Urinary bladder (tissue), 4 donors: ENCODE results near the gene LYPD5. TPM values are rescaled to one million over a fixed set of nuclear protein-coding genes. Genes with fewer than 3 reads are reported as not detected.
A peak's percentile ranks its signal among the peaks of the same experiment; 100 is the strongest.
"Not testable (repeated sequence)": the region's sequence is repeated elsewhere in the genome, so short reads cannot be mapped to it uniquely, and the experiment has no call there.

Experiments used
- DNase-seq: peaks from one replicate; pipeline ENCODE4 v3.0.0-alpha.2; 2015; ENCODE audit errors: extremely low spot score
- H3K27ac ChIP-seq: one replicate; pipeline ENCODE4 v1.5.1; 2013; ENCODE audit warnings: low read depth, mild to moderate bottlenecking, moderate library complexity
- H3K36me3 ChIP-seq: one replicate; pipeline ENCODE4 v1.6.1; 2013; ENCODE audit warnings: mild to moderate bottlenecking, moderate library complexity; ENCODE audit not compliant: insufficient read depth
- H3K4me1 ChIP-seq: one replicate; pipeline ENCODE4 v1.6.1; 2013; ENCODE audit warnings: mild to moderate bottlenecking, moderate library complexity; ENCODE audit not compliant: insufficient read depth
- H3K4me3 ChIP-seq: one replicate; pipeline ENCODE4 v1.5.1; 2013; ENCODE audit warnings: low read depth, low read length
- WGBS: extraction: QIAGEN DNeasy Blood & Tissue Kit; methylation state at CpG from one replicate; pipeline ENCODE4 v1.1.7; 2013; 5-methylcytosine and 5-hydroxymethylcytosine counted together
- polyA plus RNA-seq: library from polyadenylated mRNA; stranded (reverse); fragments of 200-250 nt; gene quantifications from one replicate; pipeline ENCODE4 v1.2.3, GENCODE V29; 2013
- total RNA-seq: library from RNA; depleted of rRNA; stranded (reverse); fragments of >200 nt; gene quantifications from one replicate; pipeline ENCODE4 v1.2.3, GENCODE V29; 2014
- donor health status: healthy with polysubstance abuse.
- donor health status: healthy.

The LYPD5 gene
- total and polyA plus RNA-seq, 2 donors, result 0.58 to 1.3 TPM

DNA sequence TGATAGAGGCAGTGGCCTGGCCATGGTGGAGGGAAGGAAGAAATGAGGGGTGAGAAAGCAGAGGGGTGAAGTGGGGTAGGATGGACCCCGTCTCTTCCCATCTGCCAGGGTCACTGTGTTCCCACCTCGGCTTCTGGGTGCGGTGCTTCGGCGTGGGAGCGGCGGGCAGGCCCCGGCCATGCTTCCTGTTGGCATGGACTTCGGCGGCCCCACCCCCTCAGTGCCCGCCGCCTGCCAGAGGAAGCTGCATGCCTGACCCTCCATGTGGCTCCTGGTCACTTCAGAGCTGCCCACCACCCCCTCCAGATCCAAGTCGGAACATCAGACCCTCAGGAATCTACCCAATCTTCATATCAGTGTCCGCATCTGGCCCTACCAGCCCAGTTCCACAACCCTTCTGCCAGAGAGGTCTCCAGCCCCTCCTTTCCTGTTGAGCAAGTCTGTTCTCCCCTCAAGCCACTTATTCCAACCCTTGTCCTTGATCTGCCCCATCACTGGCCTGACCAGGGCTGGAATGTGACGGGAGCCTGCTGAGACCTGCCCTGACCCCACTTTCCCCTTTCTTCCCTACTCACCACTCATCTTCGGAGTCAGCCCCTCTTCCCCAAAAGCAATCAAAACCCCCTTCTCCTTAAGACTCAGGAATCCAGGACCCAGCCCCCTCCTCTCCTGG, 23.0 kb downstream of the LYPD5 start:
- WGBS, result 65% methylated on average over 16 of the region's 16 CpGs
- DNase-seq, result no peak
- Histone ChIP-seq H3K36me3 (no peaks in the 10 kb centered on the region), H3K4me1 (no peaks in the 10 kb centered on the region), H3K27ac (peak overlapping the region; percentile 11), H3K4me3 (no peak overlapping the region)

DNA sequence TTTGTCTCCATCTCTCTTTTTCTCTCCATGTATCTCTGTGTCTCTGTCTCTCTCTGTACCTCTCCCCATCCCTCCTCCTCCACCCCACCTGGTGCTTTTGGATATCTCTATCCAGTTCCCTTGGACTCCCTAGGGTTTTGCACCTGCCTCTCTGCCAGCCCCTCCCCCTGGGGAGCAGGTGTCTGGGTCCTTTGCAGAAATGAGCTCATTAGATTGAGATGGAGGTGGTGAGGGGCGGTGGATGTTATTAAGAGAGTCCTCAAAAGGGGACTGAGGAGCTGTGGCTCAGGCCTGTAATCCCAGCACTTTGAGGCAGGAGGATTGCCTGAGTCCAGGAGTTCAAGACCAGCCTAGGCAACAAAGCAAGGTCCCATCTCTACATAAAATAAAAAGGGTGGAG, 23.6 kb downstream of the LYPD5 start:
- WGBS, result 91% methylated on average over 1 of the region's 1 CpG
- H3K4me1 ChIP-seq, result no peaks in the 10 kb centered on the region
- H3K27ac ChIP-seq, result no peak overlapping the region
- no peak overlapping the region for H3K4me3 ChIP-seq
- no peaks in the 10 kb centered on the region for H3K36me3 ChIP-seq
- no peak for DNase-seq

GRCh38 chr19:43777163-43777695, 25.0 kb downstream of the LYPD5 start:
- no peaks in the 10 kb centered on the region for H3K4me1 ChIP-seq
- WGBS, result 2% methylated on average over 4 of the region's 4 CpGs
- no peak for DNase-seq
- no peaks in the 10 kb centered on the region for H3K36me3 ChIP-seq
- peak overlapping the region; percentile 28 for H3K27ac ChIP-seq
- H3K4me3 ChIP-seq, result no peak overlapping the region

DNA sequence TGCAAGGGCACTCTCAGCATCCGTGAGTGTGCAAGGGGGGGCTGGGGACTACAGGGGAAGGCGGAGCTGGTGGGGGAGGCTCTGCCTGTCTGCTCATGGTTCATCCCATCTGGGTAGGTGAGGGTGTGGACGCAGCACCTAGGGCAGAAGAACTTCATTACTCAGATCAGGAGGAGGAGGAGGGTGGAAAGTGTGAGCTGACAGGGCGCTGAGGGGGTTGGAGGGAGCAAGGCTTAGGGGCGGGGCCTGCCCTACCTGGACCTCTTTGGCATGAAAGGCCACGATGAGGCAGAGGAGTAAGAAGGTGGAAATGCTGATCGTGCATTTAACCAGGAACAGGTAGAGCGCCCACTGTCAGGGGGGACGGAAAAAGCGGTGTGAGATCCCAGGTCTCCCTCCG, 26.0 kb downstream of the LYPD5 start:
- H3K36me3 ChIP-seq, result no peaks in the 10 kb centered on the region

DNA sequence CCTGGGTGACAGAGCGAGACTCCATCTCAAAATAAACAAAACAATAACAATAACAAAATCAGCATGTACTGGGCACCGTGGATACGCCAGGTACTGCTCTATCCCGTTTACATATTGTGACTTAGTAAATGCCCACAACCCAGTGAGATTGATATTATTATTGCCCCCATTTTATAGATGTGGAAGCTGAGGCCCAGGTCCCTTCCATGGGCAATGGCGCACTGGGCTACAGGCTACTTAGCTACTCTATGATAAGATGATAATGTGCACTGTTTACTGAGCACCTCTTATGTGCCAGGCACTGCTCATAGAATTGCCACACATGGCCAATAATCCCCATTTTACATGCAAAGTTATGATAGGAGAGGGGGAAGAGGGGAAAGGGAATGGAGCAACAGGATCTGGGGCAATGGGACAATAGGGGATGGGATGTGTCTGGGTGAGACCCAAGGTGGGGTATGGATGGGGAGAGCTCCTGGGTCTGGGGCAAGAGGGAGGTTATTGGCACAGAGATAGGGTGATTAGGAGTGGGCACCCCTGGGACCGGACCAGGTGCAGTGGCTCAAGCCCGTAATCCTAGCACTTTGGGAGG, 26.9 kb downstream of the LYPD5 start:
- Histone ChIP-seq H3K4me3 (no peak overlapping the region), H3K36me3 (no peaks in the 10 kb centered on the region), H3K27ac (no peak overlapping the region), H3K4me1 (no peaks in the 10 kb centered on the region)
- DNase-seq, result no peak
- 92% methylated on average over 7 of the region's 7 CpGs for WGBS

More for the DNA sequence above, 26.0 kb downstream of the LYPD5 start:
- no peaks in the 10 kb centered on the region for H3K4me1 ChIP-seq
- no peak overlapping the region for H3K4me3 ChIP-seq
- H3K27ac ChIP-seq, result no peak overlapping the region
- 62% methylated on average over 11 of the region's 11 CpGs for WGBS
- DNase-seq, result no peak

- 47% methylated on average over 11 of the region's 11 CpGs for WGBS
These were observed 27.3 kb downstream of the LYPD5 start for GRCh38 chr19:43774940-43775258.

GRCh38 chr19:43774103-43774939, 27.9 kb downstream of the LYPD5 start:
- Histone ChIP-seq H3K27ac (no peak overlapping the region), H3K4me3 (no peak overlapping the region), H3K4me1 (no peaks in the 10 kb centered on the region), H3K36me3 (no peaks in the 10 kb centered on the region)
- WGBS, result 16% methylated on average over 63 of the region's 63 CpGs
- no peak for DNase-seq

More at GRCh38 chr19:43774940-43775258, 27.3 kb downstream of the LYPD5 start:
- not testable (repeated sequence) for H3K36me3 ChIP-seq, H3K27ac ChIP-seq, H3K4me1 ChIP-seq, DNase-seq, H3K4me3 ChIP-seq

GRCh38 chr19:43773725-43774102, 28.5 kb downstream of the LYPD5 start:
- H3K27ac ChIP-seq, result no peak overlapping the region
- no peaks in the 10 kb centered on the region for H3K4me1 ChIP-seq
- no peak for DNase-seq
- H3K36me3 ChIP-seq, result no peaks in the 10 kb centered on the region
- no peak overlapping the region for H3K4me3 ChIP-seq
- WGBS, result 43% methylated on average over 5 of the region's 5 CpGs

DNA sequence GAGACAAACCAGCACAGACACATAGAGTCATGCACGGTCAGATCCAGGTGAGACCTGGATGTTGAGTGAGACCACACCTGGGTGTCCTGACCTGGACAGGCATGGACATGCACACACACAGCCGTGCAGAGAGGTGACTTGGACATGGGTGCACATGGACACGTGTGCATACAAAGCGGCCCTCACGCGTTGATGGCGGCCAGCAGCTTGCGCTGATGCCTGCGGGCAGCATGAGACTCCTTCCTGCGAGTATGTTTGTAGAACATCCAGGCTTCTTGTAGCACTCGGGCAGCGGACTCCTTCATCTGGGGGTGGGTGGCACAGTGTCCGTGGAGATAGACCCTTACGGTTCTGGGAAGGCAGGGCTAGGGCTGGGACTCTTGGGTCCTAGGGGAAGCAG, 33.0 kb downstream of the LYPD5 start:
- Histone ChIP-seq H3K4me3 (no peak overlapping the region), H3K36me3 (no peaks in the 10 kb centered on the region), H3K4me1 (no peaks in the 10 kb centered on the region), H3K27ac (no peak overlapping the region)
- WGBS, result 91% methylated on average over 14 of the region's 14 CpGs
- no peak for DNase-seq

GRCh38 chr19:43768273-43769050, 33.8 kb downstream of the LYPD5 start:
- no peak for DNase-seq
- no peak overlapping the region for H3K4me3 ChIP-seq
- WGBS, result 73% methylated on average over 15 of the region's 15 CpGs
- H3K4me1 ChIP-seq, result no peaks in the 10 kb centered on the region
- no peak overlapping the region for H3K27ac ChIP-seq
- H3K36me3 ChIP-seq, result no peaks in the 10 kb centered on the region

GRCh38 chr19:43767818-43768217, 34.4 kb downstream of the LYPD5 start:
- WGBS, result 66% methylated on average over 1 of the region's 1 CpG
- H3K4me1 ChIP-seq, result no peaks in the 10 kb centered on the region
- H3K27ac ChIP-seq, result no peak overlapping the region
- DNase-seq, result no peak
- H3K4me3 ChIP-seq, result no peak overlapping the region
- H3K36me3 ChIP-seq, result no peaks in the 10 kb centered on the region

DNA sequence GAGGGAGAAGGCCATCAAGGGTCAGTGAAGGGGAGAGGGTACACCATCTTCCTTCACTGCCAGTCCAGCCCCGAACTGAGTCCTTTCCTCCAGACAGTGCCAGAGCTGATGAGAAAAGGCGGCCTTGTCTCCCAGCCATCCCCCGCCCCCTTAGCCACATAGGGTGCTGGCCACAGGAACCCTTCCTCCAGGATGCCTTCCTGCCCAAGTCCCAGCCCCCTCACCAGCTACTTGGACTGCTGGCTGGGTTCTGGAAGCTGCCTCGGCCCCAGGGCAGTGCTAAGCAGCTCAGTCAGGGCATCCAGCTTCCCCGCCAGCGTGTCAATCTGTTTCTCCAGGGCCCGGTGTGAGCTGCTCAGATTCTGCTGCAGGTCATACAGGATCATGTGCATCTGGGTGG, 34.9 kb downstream of the LYPD5 start:
- H3K4me1 ChIP-seq, result no peaks in the 10 kb centered on the region
- H3K27ac ChIP-seq, result no peak overlapping the region
- no peak overlapping the region for H3K4me3 ChIP-seq
- 76% methylated on average over 7 of the region's 7 CpGs for WGBS
- DNase-seq, result no peak
- no peaks in the 10 kb centered on the region for H3K36me3 ChIP-seq

GRCh38 chr19:43766755-43767043, 35.5 kb downstream of the LYPD5 start:
- no peak for DNase-seq
- H3K4me1 ChIP-seq, result no peaks in the 10 kb centered on the region
- WGBS, result 65% methylated on average over 4 of the region's 4 CpGs
- no peaks in the 10 kb centered on the region for H3K36me3 ChIP-seq
- no peak overlapping the region for H3K27ac ChIP-seq
- H3K4me3 ChIP-seq, result no peak overlapping the region
